ENCODE data around the gene MGMT. TPM values are rescaled to one million over a fixed set of nuclear protein-coding genes. Genes with fewer than 3 reads are reported as not detected.

Gene MGMT
- total and polyA plus RNA-seq, 4 donors: 9.9 to 39.6 (median 23.2) TPM

DNA sequence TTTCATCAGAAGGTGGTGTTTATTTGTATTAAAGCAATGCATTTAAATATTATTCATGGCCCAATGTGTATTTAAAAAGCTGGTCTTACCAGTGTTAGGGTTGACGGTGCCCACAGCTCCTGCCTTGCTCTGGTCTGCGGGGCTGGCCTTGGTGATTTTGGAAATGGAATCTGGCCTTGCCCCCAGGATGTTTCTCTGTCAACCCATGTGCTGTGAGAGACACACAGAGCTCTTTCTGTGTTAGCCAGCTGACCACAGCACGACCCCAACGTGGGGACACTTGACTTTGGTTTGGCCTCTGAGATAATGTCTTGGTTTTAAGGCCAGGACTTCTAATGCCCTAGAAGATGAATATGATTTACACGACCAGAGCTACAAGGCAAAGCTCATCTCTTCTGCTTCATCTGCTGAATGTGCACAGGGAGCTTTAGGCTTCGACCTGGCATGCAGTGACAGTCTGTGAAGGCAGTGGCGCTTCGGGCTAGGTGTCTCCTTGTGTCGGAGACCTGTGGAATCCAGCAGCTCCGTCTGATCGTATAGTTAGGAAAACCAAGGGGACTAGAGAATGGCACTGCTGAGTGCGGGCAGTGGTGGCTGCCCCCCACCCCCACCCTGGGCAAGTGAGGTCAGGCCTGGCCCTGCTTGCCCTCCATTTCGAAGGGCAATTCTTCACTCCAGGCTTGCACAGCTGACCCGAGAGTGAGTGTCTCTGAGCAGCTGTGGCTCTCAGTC lies 250.9 kb downstream of the MGMT start:
- Histone ChIP-seq H3K9ac (ENCODE audit: insufficient read depth in 1 of 2, low read length in 2 of 2) (no peak overlapping the region), H3K36me3 (ENCODE audit: control insufficient read depth in 4 of 4, insufficient read depth in 4 of 4, low read length in 4 of 4) (no peaks in the 10 kb centered on the region), H3K4me1 (ENCODE audit: control insufficient read depth in 5 of 5, insufficient read depth in 5 of 5, low read length in 5 of 5) (no peaks in the 10 kb centered on the region), H3K9me3 (ENCODE audit: control insufficient read depth in 4 of 4, insufficient read depth in 3 of 4, low read length in 3 of 4) (peaks cover 0 to 7% (median 2%) of the 10 kb centered on the region in 4 donors), H3K27me3 (ENCODE audit: control insufficient read depth in 3 of 3, insufficient read depth in 3 of 3, low read length in 2 of 3) (no peaks in the 10 kb centered on the region), H3K4me3 (no peak overlapping the region), H3K27ac (ENCODE audit: low read depth in 1 of 2, low read length in 1 of 2) (no peak overlapping the region)
- TF ChIP-seq, protein P1, sequence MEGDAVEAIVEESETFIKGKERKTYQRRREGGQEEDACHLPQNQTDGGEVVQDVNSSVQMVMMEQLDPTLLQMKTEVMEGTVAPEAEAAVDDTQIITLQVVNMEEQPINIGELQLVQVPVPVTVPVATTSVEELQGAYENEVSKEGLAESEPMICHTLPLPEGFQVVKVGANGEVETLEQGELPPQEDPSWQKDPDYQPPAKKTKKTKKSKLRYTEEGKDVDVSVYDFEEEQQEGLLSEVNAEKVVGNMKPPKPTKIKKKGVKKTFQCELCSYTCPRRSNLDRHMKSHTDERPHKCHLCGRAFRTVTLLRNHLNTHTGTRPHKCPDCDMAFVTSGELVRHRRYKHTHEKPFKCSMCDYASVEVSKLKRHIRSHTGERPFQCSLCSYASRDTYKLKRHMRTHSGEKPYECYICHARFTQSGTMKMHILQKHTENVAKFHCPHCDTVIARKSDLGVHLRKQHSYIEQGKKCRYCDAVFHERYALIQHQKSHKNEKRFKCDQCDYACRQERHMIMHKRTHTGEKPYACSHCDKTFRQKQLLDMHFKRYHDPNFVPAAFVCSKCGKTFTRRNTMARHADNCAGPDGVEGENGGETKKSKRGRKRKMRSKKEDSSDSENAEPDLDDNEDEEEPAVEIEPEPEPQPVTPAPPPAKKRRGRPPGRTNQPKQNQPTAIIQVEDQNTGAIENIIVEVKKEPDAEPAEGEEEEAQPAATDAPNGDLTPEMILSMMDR (IDR thresholded peaks at IDR 0.05; ENCODE audit: control extremely low read depth, extremely low read depth): no peak
- DNase-seq (no peak), ATAC-seq (ENCODE audit: insufficient read depth, low FRiP score) (no peak)
- WGBS, 2 donors: 91 to 94% methylated on average over 14 of the region's 14 CpGs

DNA sequence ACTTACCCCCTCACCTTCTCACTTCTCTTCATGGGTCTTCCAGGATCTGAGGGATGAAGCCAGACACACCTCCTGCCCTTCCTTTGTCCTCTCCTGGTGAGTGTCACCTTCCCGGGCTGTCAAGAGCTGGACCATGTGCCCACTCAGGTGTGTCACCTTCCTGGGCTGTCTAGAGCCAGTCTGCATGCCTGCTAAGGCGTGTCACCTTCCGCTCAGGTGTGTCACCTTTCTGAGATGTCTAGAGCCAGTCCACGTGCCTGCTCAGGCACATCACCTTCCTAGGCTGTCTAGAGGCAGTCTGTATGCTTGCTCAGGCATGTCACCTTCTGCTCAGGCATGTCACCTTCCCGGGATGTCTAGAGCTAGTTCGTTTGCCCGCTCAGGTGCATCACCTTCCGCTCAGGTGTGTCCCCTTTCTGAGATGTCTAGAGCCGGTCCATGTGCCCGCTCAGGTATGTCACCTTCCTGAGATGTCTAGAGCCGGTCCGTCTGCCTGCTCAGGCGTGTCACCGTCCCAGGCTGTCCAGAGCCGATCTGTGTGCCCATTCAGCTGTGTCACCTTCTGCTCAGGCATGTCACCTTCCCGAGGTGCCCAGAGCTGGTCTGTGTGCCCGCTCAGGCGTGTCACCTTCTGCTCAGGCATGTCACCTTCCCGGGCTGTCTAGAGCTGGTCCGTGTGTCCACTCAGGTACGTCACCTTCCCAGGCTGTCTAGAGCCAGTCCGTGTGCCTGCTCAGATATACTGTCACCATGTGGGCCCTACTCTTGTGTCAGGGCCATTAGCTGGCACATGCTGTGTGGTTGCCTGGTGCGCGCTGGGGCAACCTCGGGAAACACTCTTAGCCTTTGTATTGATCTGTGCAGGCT lies 251.7 kb downstream of the MGMT start:
- peaks cover 0 to 7% (median 2%) of the 10 kb centered on the region in 4 donors for H3K9me3 ChIP-seq (ENCODE audit: control insufficient read depth in 4 of 4, insufficient read depth in 3 of 4, low read length in 3 of 4)
- WGBS, 2 donors: 96% methylated on average over 25 of the region's 25 CpGs

DNA sequence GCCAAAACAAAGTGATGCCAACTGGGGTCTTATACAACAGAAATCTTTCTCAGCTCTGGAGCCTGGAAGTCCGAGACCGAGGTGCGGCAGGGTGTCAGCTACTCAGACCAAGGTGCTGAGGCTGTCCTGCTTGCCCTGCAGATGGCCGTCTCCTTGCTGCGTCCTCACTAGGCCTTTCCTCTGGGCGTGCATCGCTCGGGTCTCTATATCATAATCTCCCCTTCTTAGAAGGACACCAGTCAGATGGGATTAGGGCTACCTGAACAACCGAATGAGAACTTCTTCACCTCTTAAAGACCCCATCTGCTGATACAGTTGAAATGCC lies 252.3 kb downstream of the MGMT start:
- TF ChIP-seq, protein P1 (IDR thresholded peaks at IDR 0.05; ENCODE audit: control extremely low read depth, extremely low read depth): no peak
- WGBS, 2 donors: 98% methylated on average over 9 of the region's 9 CpGs

More for the DNA sequence above, 251.7 kb downstream of the MGMT start:
- TF ChIP-seq, protein P1 (IDR thresholded peaks at IDR 0.05; ENCODE audit: control extremely low read depth, extremely low read depth): no peak
- ATAC-seq (ENCODE audit: insufficient read depth, low FRiP score) (no peak), DNase-seq (no peak)
- Histone ChIP-seq H3K36me3 (ENCODE audit: control insufficient read depth in 4 of 4, insufficient read depth in 4 of 4, low read length in 4 of 4) (no peaks in the 10 kb centered on the region), H3K27ac (ENCODE audit: low read depth in 1 of 2, low read length in 1 of 2) (no peak overlapping the region), H3K4me3 (no peak overlapping the region), H3K4me1 (ENCODE audit: control insufficient read depth in 5 of 5, insufficient read depth in 5 of 5, low read length in 5 of 5) (no peaks in the 10 kb centered on the region), H3K9ac (ENCODE audit: insufficient read depth in 1 of 2, low read length in 2 of 2) (no peak overlapping the region), H3K27me3 (ENCODE audit: control insufficient read depth in 3 of 3, insufficient read depth in 3 of 3, low read length in 2 of 3) (no peaks in the 10 kb centered on the region)

More for the DNA sequence above, 252.3 kb downstream of the MGMT start:
- no peaks in the 10 kb centered on the region for H3K27me3 ChIP-seq (ENCODE audit: control insufficient read depth in 3 of 3, insufficient read depth in 3 of 3, low read length in 2 of 3)
- DNase-seq (no peak), ATAC-seq (ENCODE audit: insufficient read depth, low FRiP score) (no peak)
- H3K4me1 ChIP-seq (ENCODE audit: control insufficient read depth in 5 of 5, insufficient read depth in 5 of 5, low read length in 5 of 5): no peaks in the 10 kb centered on the region
- H3K4me3 ChIP-seq: no peak overlapping the region
- no peaks in the 10 kb centered on the region for H3K36me3 ChIP-seq (ENCODE audit: control insufficient read depth in 4 of 4, insufficient read depth in 4 of 4, low read length in 4 of 4)
- no peak overlapping the region for H3K27ac ChIP-seq (ENCODE audit: low read depth in 1 of 2, low read length in 1 of 2)
- no peak overlapping the region for H3K9ac ChIP-seq (ENCODE audit: insufficient read depth in 1 of 2, low read length in 2 of 2)
- peaks cover 0 to 7% (median 2%) of the 10 kb centered on the region in 4 donors for H3K9me3 ChIP-seq (ENCODE audit: control insufficient read depth in 4 of 4, insufficient read depth in 3 of 4, low read length in 3 of 4)
